ENCODE results near the gene FBXL20. TPM values are rescaled to one million over a fixed set of nuclear protein-coding genes. Genes with fewer than 3 reads are reported as not detected.
A peak's percentile ranks its signal among the peaks of the same experiment; 100 is the strongest.

The FBXL20 gene
- total RNA-seq, 1 donor from 2014 or later = 14.1 TPM

GRCh38 chr17:39236981-39237441, 164.4 kb downstream of the FBXL20 start:
- H3K27ac Mint-ChIP-seq = no peak overlapping the region
- H3K27me3 Mint-ChIP-seq = peaks cover 9% of the 10 kb centered on the region
- intact Hi-C loops (cut with micrococcal nuclease) = no loop called here
- POLR2A ChIA-PET = no interaction called here
- no peaks in the 10 kb centered on the region for H3K36me3 Mint-ChIP-seq (ENCODE audit: low read depth)
- H3K9me3 Mint-ChIP-seq = no peaks in the 10 kb centered on the region
- CTCF ChIA-PET = interaction anchor here (2.2 to 13.1 kb wide), 2 partner anchors 7 to 30 kb away, joined by 18 to 151 read pairs; no protein-coding TSS in a partner anchor
- no peak for TF ChIP-seq CTCF (IDR thresholded peaks at IDR 0.05)
- ATAC-seq (ENCODE audit: low read depth) (no peak), DNase-seq (no peak)
- no peak overlapping the region for H3K4me3 Mint-ChIP-seq
- peaks cover 23% of the 10 kb centered on the region for H3K4me1 Mint-ChIP-seq

- H3K36me3 Mint-ChIP-seq (ENCODE audit: low read depth) = no peaks in the 10 kb centered on the region
- no peak for ATAC-seq (ENCODE audit: low read depth)
- no peak for DNase-seq
- H3K9me3 Mint-ChIP-seq = no peaks in the 10 kb centered on the region
- intact Hi-C loops (cut with micrococcal nuclease) = no loop called here
- no peak overlapping the region for H3K27ac Mint-ChIP-seq
- H3K27me3 Mint-ChIP-seq = peaks cover 12% of the 10 kb centered on the region
- H3K4me1 Mint-ChIP-seq = peaks cover 27% of the 10 kb centered on the region
- no peak overlapping the region for H3K4me3 Mint-ChIP-seq
- ChIA-PET CTCF (interaction anchor here (0.7 to 13.1 kb wide), 5 partner anchors 8 to 254 kb away, joined by 3 to 151 read pairs (median 5); no protein-coding TSS in a partner anchor), POLR2A (interaction anchor here (0.6 to 1.0 kb wide), 3 partner anchors 8 to 314 kb away, joined by 4 to 8 read pairs (median 4); partner anchors contain the start of gene RPL19)
- no peak for TF ChIP-seq CTCF (IDR thresholded peaks at IDR 0.05)
These were observed 164.9 kb downstream of the FBXL20 start for GRCh38 chr17:39236450-39236927.

- peaks cover 15% of the 10 kb centered on the region for H3K27me3 Mint-ChIP-seq
- ATAC-seq (ENCODE audit: low read depth) = peak; percentile 27
- intact Hi-C loops (cut with micrococcal nuclease) = no loop called here
- no peak overlapping the region for H3K27ac Mint-ChIP-seq
- no peak for DNase-seq
- no peaks in the 10 kb centered on the region for H3K36me3 Mint-ChIP-seq (ENCODE audit: low read depth)
- no peak overlapping the region for H3K4me3 Mint-ChIP-seq
- no peak for TF ChIP-seq CTCF (IDR thresholded peaks at IDR 0.05)
- H3K4me1 Mint-ChIP-seq = peaks cover 27% of the 10 kb centered on the region
- H3K9me3 Mint-ChIP-seq = no peaks in the 10 kb centered on the region
- CTCF ChIA-PET = interaction anchor here (0.7 to 13.1 kb wide), 6 partner anchors 9 to 253 kb away, joined by 3 to 151 read pairs (median 4); no protein-coding TSS in a partner anchor
- POLR2A ChIA-PET = interaction anchor here (0.6 to 1.0 kb wide), 3 partner anchors 9 to 315 kb away, joined by 4 to 8 read pairs (median 4); partner anchors contain the start of gene RPL19
These were observed 165.6 kb downstream of the FBXL20 start for GRCh38 chr17:39235555-39236449.

- Mint-ChIP-seq H3K27ac (no peak overlapping the region), H3K4me1 (peaks cover 9% of the 10 kb centered on the region), H3K36me3 (ENCODE audit: low read depth) (no peaks in the 10 kb centered on the region), H3K4me3 (peak overlapping the region; percentile 49), H3K9me3 (no peaks in the 10 kb centered on the region), H3K27me3 (peaks cover 34% of the 10 kb centered on the region)
- ChIA-PET CTCF (interaction anchor here (0.8 to 13.1 kb wide), 14 partner anchors 9 to 249 kb away, joined by 3 to 151 read pairs (median 6); partner anchors contain the start of genes ARL5C and RPL19), POLR2A (interaction anchor here (0.8 to 2.6 kb wide), 7 partner anchors 14 to 78 kb away, joined by 3 to 19 read pairs (median 9); partner anchors contain the start of gene RPL19)
- intact Hi-C loops (cut with micrococcal nuclease) = loop anchor here (1.0 to 2.0 kb wide), 3 partner anchors 25 to 79 kb away; no protein-coding TSS in a partner anchor
- TF ChIP-seq CTCF (IDR thresholded peaks at IDR 0.05) = no peak
- no peak for DNase-seq
- peak; percentile 90 for ATAC-seq (ENCODE audit: low read depth)
These were observed 169.6 kb downstream of the FBXL20 start for GRCh38 chr17:39231591-39232551.

All from activated B cell treated with CpG ODN at 0.5 μM for 24 hours (primary cell).